Body of pancreas (tissue), 4 donors: ENCODE measurements around the gene SNRK.

Experiments
- CTCF ChIP-seq, 7 experiments: fragments of 450-650 bp in 4 of 7; fragments of 200-600 bp in 3 of 7; sonication (generic) in 3 of 7; IDR thresholded peaks; one replicate each; pipeline ENCODE4 v1.5.1; 2016 to 2019; ENCODE audit warnings: antibody characterized with exemption in 7 of 7
- POLR2A ChIP-seq, 3 donors: fragments of 450-650 bp; IDR thresholded peaks; one replicate each; pipeline ENCODE4 v1.6.1; 2016; ENCODE audit warnings: antibody characterized with exemption in 3 of 3, mild to moderate bottlenecking in 2 of 3

GRCh38 chr3:43362183-43362582, 75.8 kb downstream of the SNRK start:
- TF ChIP-seq CTCF (IDR thresholded peaks at IDR 0.05), result no peak
- TF ChIP-seq POLR2A (IDR thresholded peaks at IDR 0.05), result no peak
